MV-4-11 (cell line): ENCODE measurements around the gene UBAP1.
"Not testable (repeated sequence)": the region's sequence is repeated elsewhere in the genome, so short reads cannot be mapped to it uniquely, and the experiment has no call there.

ENCODE experiments used
- DNase-seq: peaks from one replicate; lab custom pipeline; 2025; lab: John Stamatoyannopoulos, UW

Gene UBAP1

DNA sequence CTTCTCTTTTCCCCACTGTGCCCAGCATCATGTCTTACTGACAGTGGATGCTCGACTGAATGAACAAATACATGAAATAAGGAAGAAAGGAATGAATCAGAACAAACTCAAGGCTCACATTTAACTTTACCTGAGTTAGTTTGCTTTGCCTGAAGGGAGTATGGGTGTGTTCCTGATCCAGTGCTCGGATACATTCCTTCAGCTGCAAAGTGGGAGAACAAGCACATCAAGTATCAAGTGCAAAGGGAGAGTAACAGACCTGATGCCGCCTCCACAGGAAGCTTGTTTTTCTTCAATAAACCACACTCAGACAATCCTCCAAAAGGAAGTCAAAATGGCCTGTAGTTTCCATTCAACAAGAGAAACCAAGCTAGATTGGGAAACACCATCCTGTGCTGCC lies 84.1 kb downstream of the UBAP1 start:
- DNase-seq = peak; percentile 77

GRCh38 chr9:34267660-34268059 lies 88.8 kb downstream of the UBAP1 start:
- no peak for DNase-seq

DNA sequence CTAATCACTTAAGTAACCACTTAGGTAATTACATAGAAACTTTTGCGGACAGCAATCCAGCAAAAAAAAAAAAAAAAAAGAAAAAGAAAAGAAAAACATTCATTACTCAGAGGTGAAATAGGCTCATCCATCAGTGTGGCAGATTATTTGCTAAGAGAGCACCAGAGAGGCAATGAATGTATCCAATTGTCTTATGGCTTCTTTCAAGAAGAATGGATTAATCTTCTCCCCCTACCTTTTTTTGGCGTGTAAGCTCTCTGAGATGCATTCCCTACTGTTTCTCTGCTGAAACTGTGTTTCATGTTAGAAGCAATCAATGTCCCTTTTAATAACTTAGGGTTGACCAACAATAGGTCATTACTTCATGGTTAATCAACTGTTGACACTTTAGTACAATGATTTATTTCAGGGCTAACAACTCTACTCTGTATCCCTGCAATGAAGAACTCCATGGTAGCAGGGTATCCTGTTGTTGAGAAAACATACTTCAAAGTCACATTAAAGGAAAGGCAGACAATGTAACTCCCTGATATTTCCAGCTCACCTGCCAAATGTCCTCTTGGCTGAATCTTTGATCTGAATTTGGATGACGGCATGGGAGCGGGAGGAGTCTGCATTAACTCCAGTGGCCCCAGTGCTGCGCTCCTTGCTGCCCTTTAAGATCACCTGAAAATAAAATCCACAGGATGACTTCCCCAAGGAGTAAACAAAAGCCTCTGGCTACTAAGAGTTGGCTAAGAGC lies 92.6 kb downstream of the UBAP1 start:
- DNase-seq = no peak

GRCh38 chr9:34272101-34272541 lies 93.3 kb downstream of the UBAP1 start:
- DNase-seq = no peak

- DNase-seq = not testable (repeated sequence)
Measured at GRCh38 chr9:34273588-34273987, 94.7 kb downstream of the UBAP1 start.

GRCh38 chr9:34275811-34276210 lies 97.0 kb downstream of the UBAP1 start:
- no peak for DNase-seq

DNA sequence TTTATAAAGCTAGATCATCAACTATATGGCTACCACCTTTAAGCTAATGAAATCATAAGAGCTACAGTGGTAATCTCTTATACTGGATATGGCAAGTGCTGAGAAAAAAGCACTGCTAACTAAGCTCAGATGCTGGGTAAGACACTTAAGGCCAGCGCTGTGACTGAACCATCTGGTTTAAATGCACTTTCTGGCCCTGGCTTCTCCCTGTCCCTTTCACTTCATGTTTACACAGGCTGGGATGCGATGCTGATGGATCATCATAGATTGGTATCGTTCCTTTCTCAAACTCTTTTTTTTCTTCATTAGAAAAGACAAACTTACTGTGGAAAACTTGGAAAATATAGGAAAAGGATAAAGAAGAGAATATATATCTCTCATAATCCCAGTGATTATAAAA lies 97.9 kb downstream of the UBAP1 start:
- no peak for DNase-seq

- no peak for DNase-seq
Measured at GRCh38 chr9:34279411-34279810, 100.6 kb downstream of the UBAP1 start.

GRCh38 chr9:34282096-34282495 lies 103.3 kb downstream of the UBAP1 start:
- no peak for DNase-seq

GRCh38 chr9:34289159-34289558 lies 110.3 kb downstream of the UBAP1 start:
- no peak for DNase-seq

- DNase-seq = no peak
Measured at GRCh38 chr9:34291023-34291422, 112.2 kb downstream of the UBAP1 start.

- DNase-seq = no peak
Measured at GRCh38 chr9:34291423-34291822, 112.6 kb downstream of the UBAP1 start.

DNA sequence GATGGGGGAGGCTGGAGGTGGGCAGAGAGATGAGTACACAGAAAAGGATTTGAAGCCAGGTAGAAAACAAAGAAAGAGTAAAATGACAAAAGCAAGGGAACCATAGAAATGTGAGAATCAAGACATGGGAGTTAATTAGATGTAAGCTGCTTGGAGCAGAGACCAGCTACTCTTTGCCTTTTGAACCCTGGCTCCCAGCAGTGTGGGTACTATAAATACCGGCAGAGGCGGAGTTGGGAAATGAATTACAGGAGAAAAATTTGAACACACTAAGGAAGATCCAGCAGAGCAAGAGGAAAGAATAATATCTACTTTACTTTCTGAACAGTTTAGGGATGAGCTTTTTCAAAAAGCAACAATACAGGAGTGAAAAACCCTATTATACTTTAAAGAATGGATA lies 113.7 kb downstream of the UBAP1 start:
- DNase-seq = no peak

GRCh38 chr9:34301064-34301463 lies 122.2 kb downstream of the UBAP1 start:
- DNase-seq = not testable (repeated sequence)
